ENCODE data around the gene PARD6B.
"Not testable (repeated sequence)": the region's sequence is repeated elsewhere in the genome, so short reads cannot be mapped to it uniquely, and the experiment has no call there.

The PARD6B gene

GRCh38 chr20:50774515-50774914 lies 43.1 kb downstream of the PARD6B start:
- DNase-seq (ENCODE audit: low read depth in 2 of 2) = no peak

GRCh38 chr20:50776122-50776817 lies 44.9 kb downstream of the PARD6B start:
- no peak for DNase-seq (ENCODE audit: low read depth in 2 of 2)

- DNase-seq (ENCODE audit: low read depth in 2 of 2) = no peak
Observed at GRCh38 chr20:50777373-50777772, 46.0 kb downstream of the PARD6B start.

- DNase-seq (ENCODE audit: low read depth in 2 of 2) = not testable (repeated sequence)
Observed at GRCh38 chr20:50778994-50779393, 47.6 kb downstream of the PARD6B start.

- DNase-seq (ENCODE audit: low read depth in 2 of 2) = no peak
Observed at GRCh38 chr20:50783390-50783789, 52.0 kb downstream of the PARD6B start.

GRCh38 chr20:50783903-50784302 lies 52.5 kb downstream of the PARD6B start:
- DNase-seq (ENCODE audit: low read depth in 2 of 2) = no peak

GRCh38 chr20:50784464-50784863 lies 53.1 kb downstream of the PARD6B start:
- no peak for DNase-seq (ENCODE audit: low read depth in 2 of 2)

- DNase-seq (ENCODE audit: low read depth in 2 of 2) = no peak
Observed at GRCh38 chr20:50786703-50787102, 55.3 kb downstream of the PARD6B start.

- DNase-seq (ENCODE audit: low read depth in 2 of 2) = no peak
Observed at GRCh38 chr20:50787181-50787580, 55.8 kb downstream of the PARD6B start.

- DNase-seq (ENCODE audit: low read depth in 2 of 2) = peak; percentile 54 to 64
Observed at GRCh38 chr20:50788045-50788991, 56.9 kb downstream of the PARD6B start.

GRCh38 chr20:50789968-50790650 lies 58.7 kb downstream of the PARD6B start:
- DNase-seq (ENCODE audit: low read depth in 2 of 2) = no peak

- DNase-seq (ENCODE audit: low read depth in 2 of 2) = peak; percentile 81 to 84
Observed at GRCh38 chr20:50790651-50791277, 59.4 kb downstream of the PARD6B start.

- DNase-seq (ENCODE audit: low read depth in 2 of 2) = no peak
Observed at GRCh38 chr20:50792708-50793574, 61.6 kb downstream of the PARD6B start.

- not testable (repeated sequence) for DNase-seq (ENCODE audit: low read depth in 2 of 2)
Observed at GRCh38 chr20:50793575-50794016, 62.2 kb downstream of the PARD6B start.

GRCh38 chr20:50794181-50794845 lies 62.9 kb downstream of the PARD6B start:
- DNase-seq (ENCODE audit: low read depth in 2 of 2) = no peak

GRCh38 chr20:50794846-50795634 lies 63.7 kb downstream of the PARD6B start, which contains the start of gene BCAS4:
TSS of gene BCAS4 (plus strand) at chr20:50795061. CDS start at chr20:50795084, 23 bp downstream.
- DNase-seq (ENCODE audit: low read depth in 2 of 2) = peak; percentile 40 to 44

- no peak for DNase-seq (ENCODE audit: low read depth in 2 of 2)
Observed at GRCh38 chr20:50797142-50797541, 65.8 kb downstream of the PARD6B start.

- DNase-seq (ENCODE audit: low read depth in 2 of 2) = no peak
Observed at GRCh38 chr20:50798650-50799049, 67.3 kb downstream of the PARD6B start.

Measured in fibroblast of skin of left quadriceps (primary cell).